GM12878 (cell line): Measurements from ENCODE around the gene MAP3K7. TPM values are rescaled to one million over a fixed set of nuclear protein-coding genes. Genes with fewer than 3 reads are reported as not detected.

Experiments
- ATAC-seq: fragments of 200-7000 bp; cut with Tn5 transposase; 3 replicates; pipeline ENCODE4 v1.9.1; 2020; ENCODE audit warnings: mild to moderate bottlenecking, moderate library complexity
- BruUV-seq: library from RNA; stranded (reverse); fragments of 400-500 nt; replicated peaks from 2 replicates; lab custom pipeline; 2021; lab: Mats Ljungman, UMichigan
- CTCF ChIA-PET: fragments of 300-600 bp; sonication (Branson Sonifier 250); formaldehyde crosslinking; extraction: SDS; loops from one replicate; lab custom pipeline; 2021; ENCODE audit warnings: inconsistent platforms; lab: Yijun Ruan, JAX
- POLR2A ChIA-PET: fragments of 350-600 bp; formaldehyde crosslinking; extraction: SDS; loops from one replicate; lab custom pipeline; 2021; ENCODE audit warnings: inconsistent platforms; lab: Charles Lee
- RAD21 ChIA-PET: fragments of 300-600 bp; sonication (Branson Sonifier 250); formaldehyde crosslinking; loops from one replicate; lab custom pipeline; 2023; ENCODE audit warnings: antibody characterized with exemption; ENCODE audit not compliant: unreplicated experiment; lab: Charles Lee
- SMC1A ChIA-PET: fragments of 300-600 bp; sonication (Branson Sonifier 250); formaldehyde crosslinking; loops from one replicate; lab custom pipeline; 2023; ENCODE audit not compliant: unreplicated experiment, uncharacterized antibody; lab: Charles Lee
- DNase-seq: peaks from one replicate; pipeline ENCODE4 v3.0.0-alpha.2; 2011; ENCODE audit warnings: low read depth, low spot score
- FAIRE-seq: peaks from 3 replicates; lab custom pipeline; 2011; peaks lifted over from hg19 to GRCh38; lab: Jason Lieb, UNC
- H2AFZ ChIP-seq: 2 replicates; pipeline ENCODE4 v1.6.0; 2011; ENCODE audit warnings: low read depth, low read length, control low read depth; ENCODE audit not compliant: control insufficient read depth
- H3K27ac ChIP-seq: 2 replicates; pipeline ENCODE4 v1.5.1; 2011; ENCODE audit warnings: control low read depth; ENCODE audit not compliant: control insufficient read depth, insufficient read depth
- H3K27me3 ChIP-seq, 2 experiments: replicated peaks in 1 of 2; 2 replicates each; pipeline versions ENCODE4 v1.6.0 to v1.6.1; 2011; ENCODE audit warnings: low read length in 1 of 2; ENCODE audit not compliant: control insufficient read depth in 2 of 2, insufficient read depth in 2 of 2
- H3K36me3 ChIP-seq, 2 experiments: 2 replicates each; pipeline ENCODE4 v1.5.1; 2011; ENCODE audit warnings: low read length in 1 of 2; ENCODE audit not compliant: control insufficient read depth in 2 of 2, insufficient read depth in 2 of 2
- H3K4me1 ChIP-seq: 2 replicates; pipeline ENCODE4 v1.6.1; 2011; ENCODE audit warnings: mild to moderate bottlenecking, low read length, moderate library complexity, mixed read lengths; ENCODE audit not compliant: control insufficient read depth, insufficient read depth
- H3K4me2 ChIP-seq: 2 replicates; pipeline ENCODE4 v1.6.0; 2011; ENCODE audit warnings: control low read depth; ENCODE audit not compliant: control insufficient read depth, insufficient read depth
- H3K4me3 ChIP-seq: fragments of 200-600 bp; sonication (generic); 2 replicates; pipeline ENCODE4 v1.5.1; 2016
- H3K79me2 ChIP-seq: 2 replicates; pipeline ENCODE4 v1.6.0; 2011; ENCODE audit warnings: low read length; ENCODE audit not compliant: control insufficient read depth, insufficient read depth
- H3K9ac ChIP-seq: 2 replicates; pipeline ENCODE4 v1.8.0; 2011; ENCODE audit warnings: low read length, control low read depth, mixed read lengths; ENCODE audit not compliant: control insufficient read depth, insufficient read depth
- H3K9me3 ChIP-seq: replicated peaks from 3 replicates; pipeline ENCODE4 v1.5.1; 2011; ENCODE audit warnings: mild to moderate bottlenecking, low read length; ENCODE audit not compliant: control insufficient read depth, insufficient read depth
- H4K20me1 ChIP-seq: 2 replicates; pipeline ENCODE4 v1.6.0; 2011; ENCODE audit not compliant: control insufficient read depth, insufficient read depth
- FOXM1 ChIP-seq: IDR thresholded peaks from 2 replicates; pipeline ENCODE4 v1.6.1; 2012; ENCODE audit warnings: low read depth, mild to moderate bottlenecking, inconsistent platforms, low read length, moderate library complexity
- HDAC2 ChIP-seq: fragments of 200-600 bp; sonication (generic); IDR thresholded peaks from 2 replicates; pipeline ENCODE4 v1.6.1; 2017
- HDAC6 ChIP-seq: fragments of 200-600 bp; sonication (generic); IDR thresholded peaks from one replicate; pipeline ENCODE4 v1.8.0; 2017; ENCODE audit warnings: antibody characterized with exemption; ENCODE audit not compliant: unreplicated experiment
- JUNB ChIP-seq: IDR thresholded peaks from 2 replicates; pipeline ENCODE4 v1.6.1; 2016; ENCODE audit warnings: antibody characterized with exemption, mild to moderate bottlenecking
- MTA3 ChIP-seq: IDR thresholded peaks from 2 replicates; pipeline ENCODE4 v1.6.1; 2012; ENCODE audit warnings: low read length, inconsistent platforms, borderline replicate concordance
- POLR2A ChIP-seq: IDR thresholded peaks from 2 replicates; pipeline ENCODE4 v1.6.1; 2011; ENCODE audit warnings: low read depth, mild to moderate bottlenecking, low read length
- RAD21 ChIP-seq: IDR thresholded peaks from 2 replicates; pipeline ENCODE4 v1.6.1; 2011; ENCODE audit warnings: mild to moderate bottlenecking, low read depth, low read length, moderate library complexity; ENCODE audit not compliant: insufficient read depth
- WGBS: methylation state at CpG from one replicate; pipeline ENCODE4 v1.1.6; 2016; ENCODE audit warnings: low lambda C conversion rate; ENCODE audit not compliant: insufficient replicate concordance, insufficient coverage; ENCODE audit errors: missing lambda C conversion rate; 5-methylcytosine and 5-hydroxymethylcytosine counted together
- in situ Hi-C: fragments of 300-500 bp; cut with MboI; formaldehyde crosslinking; loops from 9 replicates; pipeline ENCODE4 v1.14.3; 2018; ENCODE audit warnings: mixed read lengths
- intact Hi-C: fragments of 100-400 bp; cut with micrococcal nuclease; formaldehyde crosslinking; loops from one replicate; pipeline ENCODE4 v1.14.2; 2022; ENCODE audit not compliant: unreplicated experiment
- polyA plus RNA-seq, 11 experiments: library from polyadenylated mRNA; depleted of rRNA in 4 of 11; unstranded in 6 of 11; stranded (reverse) in 5 of 11; fragments of >200 nt; fragmentation: Nextera tagmentation in 4 of 11; fragmentation: Illumina TruSeq in 1 of 11; extraction: Ambion mirVana in 4 of 11; extraction: Trizol in 1 of 11; gene quantifications; 1 replicate in 1 of 11; 2 replicates in 10 of 11; pipeline versions ENCODE4 v1.2.1 to v1.2.3, GENCODE V29; 2011 to 2016; ENCODE audit warnings: inconsistent platforms in 2 of 11, missing spikeins in 2 of 11, low read depth in 1 of 11
- total RNA-seq, 4 experiments: library from RNA; depleted of rRNA in 3 of 4; stranded (reverse); fragments of >200 nt in 3 of 4; fragmentation: Illumina TruSeq in 1 of 4; extraction: Trizol in 1 of 4; gene quantifications; 2 replicates each; pipeline versions ENCODE4 v1.2.1 to v1.2.3, GENCODE V29; 2013 to 2021
- TF ChIP-seq, protein P1 (sequence below): IDR thresholded peaks from 2 replicates; pipeline ENCODE4 v1.6.1; 2012; ENCODE audit warnings: low read length, inconsistent platforms
- TF ChIP-seq, protein P2 (sequence below): IDR thresholded peaks from 2 replicates; pipeline ENCODE4 v1.6.1; 2011; ENCODE audit warnings: mild to moderate bottlenecking, low read depth, low read length, moderate library complexity; ENCODE audit not compliant: insufficient replicate concordance
- TF ChIP-seq, protein P3 (sequence below): IDR thresholded peaks from 2 replicates; pipeline ENCODE4 v1.6.1; 2011; ENCODE audit warnings: low read depth, low read length, improper control_type of control experiment, borderline replicate concordance

The MAP3K7 gene
- total and polyA plus RNA-seq, 10 of the 15 experiments (the other 5 are each of a cell fraction or from before 2014, with no cell fraction given) = 7.0 to 42.6 (median 22.0) TPM

DNA sequence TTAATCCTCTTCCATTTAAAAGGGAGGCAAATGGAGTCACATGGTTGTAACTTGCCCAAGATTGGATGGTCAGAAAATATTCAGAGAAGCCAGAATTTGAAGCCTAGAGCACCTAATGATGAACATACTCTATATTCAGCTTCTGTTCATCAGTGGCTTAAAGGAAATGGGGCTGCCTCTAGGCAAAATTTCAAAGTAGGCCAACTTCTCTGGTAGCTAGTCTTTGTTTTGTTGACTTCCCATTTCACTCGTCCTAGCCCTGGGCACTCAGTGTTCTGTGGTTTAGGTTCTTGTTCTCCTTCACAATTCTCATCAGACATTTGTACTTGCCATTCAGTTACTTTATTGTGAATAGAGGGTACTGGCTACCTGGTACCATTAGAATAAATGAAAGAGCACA, 13.2 kb downstream of the MAP3K7 start:
- FAIRE-seq (no peak), DNase-seq (no peak), ATAC-seq (no peak)
- no peak for TF ChIP-seq POLR2A
- TF ChIP-seq, protein P1, sequence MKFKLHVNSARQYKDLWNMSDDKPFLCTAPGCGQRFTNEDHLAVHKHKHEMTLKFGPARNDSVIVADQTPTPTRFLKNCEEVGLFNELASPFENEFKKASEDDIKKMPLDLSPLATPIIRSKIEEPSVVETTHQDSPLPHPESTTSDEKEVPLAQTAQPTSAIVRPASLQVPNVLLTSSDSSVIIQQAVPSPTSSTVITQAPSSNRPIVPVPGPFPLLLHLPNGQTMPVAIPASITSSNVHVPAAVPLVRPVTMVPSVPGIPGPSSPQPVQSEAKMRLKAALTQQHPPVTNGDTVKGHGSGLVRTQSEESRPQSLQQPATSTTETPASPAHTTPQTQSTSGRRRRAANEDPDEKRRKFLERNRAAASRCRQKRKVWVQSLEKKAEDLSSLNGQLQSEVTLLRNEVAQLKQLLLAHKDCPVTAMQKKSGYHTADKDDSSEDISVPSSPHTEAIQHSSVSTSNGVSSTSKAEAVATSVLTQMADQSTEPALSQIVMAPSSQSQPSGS = no peak
- no peak for TF ChIP-seq JUNB
- TF ChIP-seq HDAC2 = no peak
- TF ChIP-seq MTA3 = no peak
- TF ChIP-seq FOXM1 = no peak
- TF ChIP-seq, protein P2, sequence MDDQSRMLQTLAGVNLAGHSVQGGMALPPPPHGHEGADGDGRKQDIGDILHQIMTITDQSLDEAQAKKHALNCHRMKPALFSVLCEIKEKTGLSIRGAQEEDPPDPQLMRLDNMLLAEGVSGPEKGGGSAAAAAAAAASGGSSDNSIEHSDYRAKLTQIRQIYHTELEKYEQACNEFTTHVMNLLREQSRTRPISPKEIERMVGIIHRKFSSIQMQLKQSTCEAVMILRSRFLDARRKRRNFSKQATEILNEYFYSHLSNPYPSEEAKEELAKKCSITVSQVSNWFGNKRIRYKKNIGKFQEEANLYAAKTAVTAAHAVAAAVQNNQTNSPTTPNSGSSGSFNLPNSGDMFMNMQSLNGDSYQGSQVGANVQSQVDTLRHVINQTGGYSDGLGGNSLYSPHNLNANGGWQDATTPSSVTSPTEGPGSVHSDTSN = no peak
- TF ChIP-seq HDAC6 = no peak
- TF ChIP-seq, protein P3, sequence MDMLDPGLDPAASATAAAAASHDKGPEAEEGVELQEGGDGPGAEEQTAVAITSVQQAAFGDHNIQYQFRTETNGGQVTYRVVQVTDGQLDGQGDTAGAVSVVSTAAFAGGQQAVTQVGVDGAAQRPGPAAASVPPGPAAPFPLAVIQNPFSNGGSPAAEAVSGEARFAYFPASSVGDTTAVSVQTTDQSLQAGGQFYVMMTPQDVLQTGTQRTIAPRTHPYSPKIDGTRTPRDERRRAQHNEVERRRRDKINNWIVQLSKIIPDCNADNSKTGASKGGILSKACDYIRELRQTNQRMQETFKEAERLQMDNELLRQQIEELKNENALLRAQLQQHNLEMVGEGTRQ = no peak
- no peak for TF ChIP-seq RAD21
- Histone ChIP-seq H3K27ac (no peak overlapping the region), H3K4me1 (no peaks in the 10 kb centered on the region), H3K79me2 (no peaks in the 10 kb centered on the region; the same call in 1 of the 2 replicates), H3K36me3 (no peaks in the 10 kb centered on the region; a peak in 2 of 4 replicates), H3K9ac (no peak overlapping the region), H3K9me3 (no peaks in the 10 kb centered on the region), H3K4me3 (no peak overlapping the region), H2AFZ (no peak overlapping the region), H3K27me3 (no peaks in the 10 kb centered on the region), H4K20me1 (no peaks in the 10 kb centered on the region; the same call in 1 of the 2 replicates), H3K4me2 (no peak overlapping the region)
- CTCF ChIA-PET = interaction anchor here (0.6 to 1.0 kb wide), 2 partner anchors 8 to 10 kb away, joined by 3 read pairs; no protein-coding TSS in a partner anchor
- WGBS = 100% methylated on average over 1 of the region's 1 CpG
- RAD21 ChIA-PET = interaction anchor here (0.7 kb wide), 1 partner anchor 633 kb away, joined by 3 read pairs; no protein-coding TSS in a partner anchor
- SMC1A ChIA-PET = interaction anchor here (2.2 kb wide), 1 partner anchor 10 kb away, joined by 6 read pairs; no protein-coding TSS in a partner anchor
- no TSS peak for BruUV-seq
- POLR2A ChIA-PET = no interaction called here
- in situ Hi-C loops (no loop called here), intact Hi-C loops (no loop called here)
